Activated CD4-positive, alpha-beta T cell treated with anti-CD3 and anti-CD28 coated beads for 1 hour (primary cell): Measurements from ENCODE around the gene RANGAP1.
A peak's percentile ranks its signal among the peaks of the same experiment; 100 is the strongest.
"Not testable (repeated sequence)": the region's sequence is repeated elsewhere in the genome, so short reads cannot be mapped to it uniquely, and the experiment has no call there.

Source experiments
- DNase-seq: peaks from one replicate; pipeline ENCODE4 v3.0.0-alpha.2; 2020

The RANGAP1 gene

GRCh38 chr22:41296826-41297667 lies 11.1 kb upstream of the RANGAP1 start:
- no peak for DNase-seq

GRCh38 chr22:41294816-41295215 lies 8.8 kb upstream of the RANGAP1 start:
- not testable (repeated sequence) for DNase-seq

- no peak for DNase-seq
These were observed 4.6 kb upstream of the RANGAP1 start for GRCh38 chr22:41290262-41291221.

GRCh38 chr22:41289671-41290070 lies 3.7 kb upstream of the RANGAP1 start:
- DNase-seq: no peak

- DNase-seq: no peak
These were observed 2.4 kb upstream of the RANGAP1 start for GRCh38 chr22:41288245-41288946.

GRCh38 chr22:41286639-41287091 lies 678 bp upstream of the RANGAP1 start:
- no peak for DNase-seq

- DNase-seq: peak; percentile 75
These were observed 557 bp downstream of the RANGAP1 start for GRCh38 chr22:41285441-41285819.

- no peak for DNase-seq
These were observed 1.5 kb downstream of the RANGAP1 start for GRCh38 chr22:41284465-41284864.

GRCh38 chr22:41280854-41281253 lies 5.1 kb downstream of the RANGAP1 start:
- DNase-seq: no peak

- no peak for DNase-seq
These were observed 5.9 kb downstream of the RANGAP1 start for GRCh38 chr22:41280065-41280464.

GRCh38 chr22:41274856-41275255 lies 11.1 kb downstream of the RANGAP1 start:
- no peak for DNase-seq

GRCh38 chr22:41273128-41273527 lies 12.9 kb downstream of the RANGAP1 start:
- no peak for DNase-seq

- DNase-seq: no peak
These were observed 14.2 kb downstream of the RANGAP1 start for GRCh38 chr22:41271787-41272186.

- DNase-seq: no peak
These were observed 18.0 kb downstream of the RANGAP1 start for GRCh38 chr22:41267958-41268357.

GRCh38 chr22:41264408-41264941 lies 21.5 kb downstream of the RANGAP1 start:
- DNase-seq: no peak

- DNase-seq: no peak
These were observed 22.3 kb downstream of the RANGAP1 start for GRCh38 chr22:41263704-41264103.

- DNase-seq: no peak
These were observed 23.7 kb downstream of the RANGAP1 start for GRCh38 chr22:41262250-41262765.

GRCh38 chr22:41261541-41262249 lies 24.3 kb downstream of the RANGAP1 start:
- no peak for DNase-seq

GRCh38 chr22:41260871-41261270 lies 25.1 kb downstream of the RANGAP1 start:
- no peak for DNase-seq

- DNase-seq: not testable (repeated sequence)
These were observed 26.2 kb downstream of the RANGAP1 start for GRCh38 chr22:41259756-41260155.

GRCh38 chr22:41257696-41258095 lies 28.3 kb downstream of the RANGAP1 start:
- DNase-seq: no peak
